ENCODE data around the gene AHRR.
A peak's percentile ranks its signal among the peaks of the same experiment; 100 is the strongest.
"Not testable (repeated sequence)": the region's sequence is repeated elsewhere in the genome, so short reads cannot be mapped to it uniquely, and the experiment has no call there.

The AHRR gene

DNA sequence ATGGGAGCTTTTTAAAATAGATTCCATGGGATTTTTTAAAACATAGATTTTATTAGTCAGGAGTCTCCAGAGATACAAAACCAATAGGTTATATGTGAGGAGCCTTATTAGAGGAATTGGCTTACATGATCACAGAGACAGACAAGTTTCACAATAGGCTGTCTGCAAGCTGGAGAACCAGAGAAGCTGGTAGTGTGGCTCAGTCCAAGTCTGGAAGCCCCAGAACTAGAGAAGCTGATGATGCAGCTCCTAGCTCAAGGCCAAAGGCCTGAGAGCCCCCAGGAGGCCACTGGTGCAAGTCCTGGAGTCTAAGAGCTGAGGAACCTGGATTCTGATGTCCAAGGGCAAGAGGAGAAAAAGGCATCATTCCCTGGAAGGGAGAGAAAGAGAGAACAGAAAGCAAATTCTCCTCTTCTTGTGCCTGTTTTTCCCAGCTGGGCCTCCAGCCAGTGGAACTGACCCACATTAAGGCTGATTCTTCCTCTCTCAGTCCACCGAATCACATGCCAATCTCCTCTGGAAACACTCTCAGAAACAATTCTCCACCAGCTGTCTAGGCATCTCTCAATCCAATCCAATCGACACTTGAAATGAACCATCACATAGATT lies 59.3 kb downstream of the AHRR start:
- no peak for DNase-seq

DNA sequence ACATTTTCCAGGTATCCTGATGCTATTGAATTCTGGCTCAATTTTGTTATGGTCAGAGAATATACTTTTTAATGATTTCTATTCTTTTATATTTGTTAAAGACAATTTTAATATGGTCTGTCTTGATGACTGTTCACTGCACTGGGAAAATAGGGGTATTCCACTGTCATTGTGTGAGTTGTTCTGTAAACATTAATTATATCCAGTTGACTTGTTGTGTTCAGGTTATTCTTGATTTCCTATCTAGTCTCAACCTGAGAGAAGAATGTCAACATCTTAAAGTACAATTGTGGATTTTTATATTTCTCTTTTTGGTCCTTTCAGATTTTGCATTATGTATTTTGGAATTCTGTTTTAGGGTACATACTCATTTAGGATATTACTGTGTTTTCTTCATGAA lies 61.6 kb downstream of the AHRR start:
- DNase-seq: no peak

DNA sequence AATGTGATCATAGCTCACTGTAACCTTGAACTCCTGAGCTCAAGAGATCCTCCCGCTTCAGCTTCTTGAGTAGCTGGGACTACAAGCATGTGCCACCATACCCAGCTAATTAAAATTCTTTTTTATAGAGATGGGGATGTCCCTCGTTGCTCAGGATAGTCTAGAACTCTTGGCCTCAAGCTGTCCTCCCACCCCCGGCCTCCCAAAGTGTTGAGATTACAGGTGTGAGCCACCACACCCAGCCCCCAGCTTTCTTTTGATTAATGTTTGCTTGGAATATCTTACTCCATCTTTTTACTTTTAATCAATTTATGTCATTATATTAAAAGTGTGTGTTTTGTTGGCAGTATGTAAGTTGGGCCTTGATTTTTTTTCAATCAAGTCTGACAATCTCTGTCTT lies 62.1 kb downstream of the AHRR start:
- no peak for DNase-seq

DNA sequence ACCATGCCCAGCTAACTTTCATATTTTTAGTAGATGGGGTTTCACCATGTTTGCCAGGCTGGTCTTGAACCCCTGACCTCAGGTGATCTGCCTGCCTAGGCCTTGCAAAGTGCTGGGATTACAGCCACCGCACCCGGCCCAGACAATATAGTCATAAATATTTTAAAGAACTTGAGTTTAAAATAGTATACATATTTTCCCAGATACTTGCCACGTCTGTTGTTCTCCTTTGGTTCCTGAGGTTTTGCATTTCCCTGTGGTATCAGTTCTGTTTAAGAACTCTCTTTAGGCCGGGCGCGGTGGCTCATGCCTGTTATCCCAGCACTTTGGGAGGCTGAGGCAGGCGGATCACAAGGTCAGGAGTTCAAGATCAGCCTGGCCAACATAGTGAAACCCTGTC lies 63.1 kb downstream of the AHRR start:
- not testable (repeated sequence) for DNase-seq

DNA sequence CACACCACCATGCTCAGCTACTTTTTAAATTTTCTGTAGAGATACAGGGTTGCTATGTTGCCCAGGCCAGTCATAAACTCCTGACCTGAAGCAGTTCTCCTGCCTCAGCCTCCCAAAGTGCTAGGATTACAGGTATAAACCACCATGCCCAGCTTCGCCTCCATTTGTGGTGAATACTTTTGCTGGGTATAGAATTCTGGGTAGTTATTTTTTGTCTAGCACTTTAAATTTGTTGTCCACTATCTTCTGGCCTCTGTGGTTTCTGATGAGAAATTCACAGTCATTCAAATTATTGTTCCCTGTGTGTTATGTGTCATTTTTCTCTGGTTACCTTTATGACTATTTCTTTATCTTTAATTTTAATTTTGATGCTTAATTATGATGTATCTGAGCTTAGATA lies 63.8 kb downstream of the AHRR start:
- DNase-seq: no peak

DNA sequence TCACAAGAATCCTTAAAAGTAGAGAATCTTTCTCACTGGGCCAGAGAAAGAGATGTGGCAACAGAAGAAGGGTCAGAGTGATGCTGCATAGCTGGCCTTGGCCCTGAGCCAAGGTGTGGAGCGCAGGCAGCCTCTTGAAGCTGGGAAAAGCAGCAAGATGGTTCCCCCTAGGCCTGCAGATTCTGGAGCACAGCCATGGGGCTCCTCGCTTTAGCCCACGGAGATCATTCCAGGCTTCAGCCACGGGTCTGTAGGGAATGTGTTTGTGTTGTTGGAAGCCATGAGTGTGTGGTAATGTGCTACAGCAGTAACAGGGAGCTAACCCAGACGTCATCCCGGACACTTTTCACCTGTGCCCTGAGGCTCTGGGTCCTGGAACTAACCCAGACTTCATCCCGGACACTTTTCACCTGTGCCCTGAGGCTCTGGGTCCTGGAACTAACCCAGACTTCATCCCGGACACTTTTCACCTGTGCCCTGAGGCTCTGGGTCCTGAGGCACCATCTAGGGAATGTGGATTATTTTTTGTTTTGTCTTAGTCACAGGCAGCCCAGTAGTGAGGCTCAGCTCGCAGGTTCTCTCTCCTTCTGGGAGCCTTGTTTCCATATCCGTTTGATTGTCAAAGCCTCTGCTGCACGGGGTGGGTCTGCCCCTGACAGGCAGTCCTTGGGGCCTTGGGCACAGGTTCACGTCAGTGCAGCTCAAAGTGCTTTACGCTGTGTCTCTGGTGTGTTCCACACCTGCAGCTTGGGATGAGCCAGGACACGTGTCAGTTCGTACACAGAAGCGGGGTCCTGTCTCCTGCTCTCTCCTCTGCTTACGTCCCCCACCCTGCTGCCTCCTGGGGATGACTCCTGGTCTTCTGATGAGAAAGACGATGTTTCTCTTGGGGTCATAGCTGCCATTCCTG lies 65.2 kb downstream of the AHRR start:
- DNase-seq: peak; percentile 86

DNA sequence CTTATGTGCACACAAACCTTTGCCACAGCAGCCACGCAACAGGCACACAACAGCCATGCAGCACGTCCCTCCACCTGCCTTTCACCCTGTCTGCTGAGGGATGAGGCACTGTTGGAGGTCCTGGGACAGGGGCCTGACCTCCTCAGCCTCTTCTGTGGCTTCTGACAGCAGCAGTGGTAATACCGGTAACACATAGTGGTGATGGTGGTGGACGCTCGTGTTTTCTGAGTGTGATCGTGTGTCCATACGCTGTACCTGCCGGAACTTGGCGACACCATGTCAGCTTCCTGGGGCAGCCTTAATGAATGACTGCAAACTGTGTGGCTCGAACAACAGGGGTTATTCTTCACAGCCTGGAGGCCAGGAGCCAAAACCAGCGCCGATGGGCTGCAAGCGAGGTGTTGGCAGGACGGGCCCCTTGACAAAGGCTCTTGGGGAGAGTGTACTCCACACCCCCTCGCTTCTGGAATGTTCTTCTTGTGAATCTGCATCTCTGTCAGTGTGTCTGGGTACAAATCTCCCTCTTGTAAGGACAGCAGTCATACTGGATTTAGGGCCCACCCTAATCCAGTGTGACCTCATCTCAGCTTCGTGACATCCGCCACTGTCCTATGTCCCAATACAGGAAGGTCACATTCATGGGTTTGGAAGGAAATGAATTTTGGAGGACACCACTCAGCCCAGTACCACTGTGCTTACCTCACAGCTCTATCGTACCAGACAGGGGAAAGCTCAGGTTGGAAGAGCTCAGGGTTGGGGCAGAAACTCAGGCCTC lies 66.2 kb downstream of the AHRR start:
- DNase-seq: no peak

DNA sequence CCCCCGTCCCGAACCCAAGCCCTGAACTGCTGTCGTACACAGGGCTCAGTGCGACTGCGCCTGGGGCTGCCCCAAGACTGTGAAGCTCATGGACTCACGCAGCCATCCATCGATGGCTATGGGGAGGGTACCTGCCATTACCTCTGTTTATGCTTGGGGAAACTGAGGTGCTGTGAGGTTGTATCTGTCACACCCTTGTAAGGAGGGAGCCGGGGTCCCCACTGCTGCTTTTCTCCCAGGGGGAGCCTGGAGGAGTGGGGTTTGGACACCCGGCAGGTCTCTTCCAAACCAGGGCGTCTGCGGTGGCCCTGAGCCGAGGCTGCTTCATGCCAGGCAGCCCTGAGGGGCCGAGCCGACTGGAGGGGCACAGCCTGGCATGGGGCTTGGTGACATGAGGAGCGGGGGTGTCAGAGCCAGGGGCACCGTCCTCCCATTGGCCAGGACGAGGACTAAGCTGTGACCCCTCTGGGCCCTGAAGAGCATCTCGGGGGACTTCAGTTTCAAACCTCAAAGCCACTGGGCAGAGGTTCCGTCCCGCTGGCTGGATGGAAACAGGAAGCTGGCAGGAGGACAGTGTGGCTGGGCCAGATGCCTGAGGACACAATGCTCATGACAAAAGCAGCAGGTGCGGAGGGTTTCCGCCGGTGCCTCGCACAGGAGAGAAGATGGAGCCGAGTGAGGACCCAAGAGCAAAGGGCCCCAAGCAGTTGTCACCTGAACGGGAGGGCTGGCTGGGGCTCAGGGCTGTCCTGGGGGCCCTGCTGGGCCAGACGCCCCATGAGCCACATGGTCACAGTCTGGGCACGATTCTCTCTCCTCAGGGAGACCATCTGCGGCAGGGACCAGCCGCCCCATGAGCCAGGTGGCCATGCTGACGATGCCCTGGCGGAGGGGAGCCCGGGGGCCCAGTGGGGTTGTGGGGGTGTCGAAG lies 67.0 kb downstream of the AHRR start:
- DNase-seq: no peak

DNA sequence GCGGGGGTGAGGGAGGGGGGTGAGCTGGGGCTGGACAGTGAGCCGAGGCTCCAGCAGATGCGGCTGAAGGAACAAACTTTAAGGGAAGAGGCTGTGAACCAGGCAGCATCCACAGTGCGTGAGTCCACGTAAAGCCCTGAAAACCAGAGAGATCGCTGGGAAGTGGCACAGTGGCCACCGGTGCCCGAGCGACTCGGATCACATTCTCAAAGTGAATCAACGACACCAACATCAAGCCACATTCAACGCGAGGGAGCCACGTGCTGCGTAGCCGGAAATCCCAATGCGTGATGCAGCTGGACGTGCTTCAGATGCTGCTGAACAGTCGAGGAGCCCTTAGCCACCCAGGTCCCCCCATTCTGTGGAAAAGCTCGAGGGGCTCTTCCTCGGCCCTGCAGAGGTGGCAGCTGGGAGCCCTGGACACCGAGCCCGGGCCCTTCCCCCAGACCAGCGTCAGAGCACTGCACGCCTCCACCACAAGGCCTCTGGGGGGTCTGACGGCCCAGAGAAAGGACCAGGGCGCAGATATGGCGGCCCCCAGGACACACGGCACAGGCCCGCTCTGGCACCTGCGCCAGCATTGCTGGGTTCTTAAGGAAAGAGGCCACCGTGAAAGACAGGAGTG lies 67.8 kb downstream of the AHRR start:
- DNase-seq: no peak

DNA sequence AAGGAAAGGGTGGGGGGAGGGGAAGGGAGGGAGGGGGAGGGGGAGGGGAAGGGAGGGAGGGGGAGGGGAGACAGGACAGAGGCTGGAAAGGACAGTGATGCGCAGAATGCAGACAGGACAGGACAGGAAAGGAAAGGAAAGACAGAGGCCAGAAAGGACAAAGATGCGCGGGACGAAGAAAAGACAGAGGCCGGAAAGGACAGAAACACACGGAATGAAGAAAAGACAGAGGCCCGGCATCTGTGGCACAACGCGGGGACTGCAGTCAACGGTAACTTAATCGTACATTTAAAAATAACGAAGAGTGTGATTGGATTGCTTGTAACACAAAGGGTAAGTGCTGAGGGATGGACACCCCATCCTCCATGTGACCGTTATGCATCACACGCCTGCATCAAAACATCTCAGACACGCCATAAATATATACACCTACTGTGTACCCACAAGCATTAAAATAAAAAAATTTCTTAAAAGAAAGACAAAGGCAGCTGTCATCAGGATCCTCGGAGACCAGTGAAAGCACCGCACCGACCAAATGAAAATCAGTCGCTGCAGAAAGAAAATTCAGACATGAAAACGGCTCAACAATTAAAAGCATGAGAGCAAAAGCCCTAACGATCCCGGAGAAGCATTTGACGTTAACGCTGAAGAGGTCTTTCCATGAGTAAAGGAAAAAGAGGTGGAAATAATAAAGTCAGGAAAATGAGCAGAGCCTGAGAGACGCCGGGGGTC lies 68.5 kb downstream of the AHRR start:
- no peak for DNase-seq

DNA sequence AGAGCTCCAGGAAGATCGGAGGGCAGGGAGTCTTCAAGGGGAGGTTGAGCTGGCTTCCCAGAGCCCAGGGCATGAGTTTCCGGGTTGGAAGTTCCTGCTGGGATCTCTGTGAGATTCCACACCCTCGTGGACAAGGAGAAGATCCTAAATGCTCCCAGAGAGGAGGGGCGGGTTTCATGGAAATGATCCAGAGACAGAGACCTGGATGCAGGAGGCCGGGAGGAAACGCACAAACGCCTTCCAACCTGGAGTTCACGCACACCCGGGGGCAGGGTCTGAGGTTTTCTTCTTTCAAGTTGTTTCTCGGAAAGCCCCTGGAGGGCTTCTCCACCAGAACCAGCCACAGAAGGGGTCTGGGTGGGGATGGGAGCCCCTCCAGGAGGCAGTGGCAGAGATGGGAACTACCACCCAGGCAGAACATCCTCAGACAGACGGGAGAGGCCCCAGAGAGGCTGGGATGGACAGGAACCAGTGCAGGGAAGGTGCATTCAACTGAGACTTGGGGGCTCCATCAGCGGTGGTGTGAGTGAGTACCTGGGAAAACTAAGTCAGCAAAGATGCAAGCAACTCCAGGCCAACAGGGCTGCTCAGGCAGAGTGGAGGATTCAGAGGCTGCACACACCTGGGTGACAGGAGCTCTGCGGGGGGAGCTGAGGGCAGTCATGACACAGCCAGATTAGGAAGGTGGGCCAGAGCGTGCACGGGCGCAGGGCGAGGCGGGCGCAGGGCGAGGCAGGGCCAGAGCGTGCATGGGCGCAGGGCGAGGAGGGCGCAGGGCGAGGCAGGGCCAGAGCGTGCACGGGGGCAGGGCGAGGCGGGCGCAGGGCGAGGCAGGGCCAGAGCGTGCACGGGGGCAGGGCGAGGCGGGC lies 69.3 kb downstream of the AHRR start:
- DNase-seq: peak; percentile 73

DNA sequence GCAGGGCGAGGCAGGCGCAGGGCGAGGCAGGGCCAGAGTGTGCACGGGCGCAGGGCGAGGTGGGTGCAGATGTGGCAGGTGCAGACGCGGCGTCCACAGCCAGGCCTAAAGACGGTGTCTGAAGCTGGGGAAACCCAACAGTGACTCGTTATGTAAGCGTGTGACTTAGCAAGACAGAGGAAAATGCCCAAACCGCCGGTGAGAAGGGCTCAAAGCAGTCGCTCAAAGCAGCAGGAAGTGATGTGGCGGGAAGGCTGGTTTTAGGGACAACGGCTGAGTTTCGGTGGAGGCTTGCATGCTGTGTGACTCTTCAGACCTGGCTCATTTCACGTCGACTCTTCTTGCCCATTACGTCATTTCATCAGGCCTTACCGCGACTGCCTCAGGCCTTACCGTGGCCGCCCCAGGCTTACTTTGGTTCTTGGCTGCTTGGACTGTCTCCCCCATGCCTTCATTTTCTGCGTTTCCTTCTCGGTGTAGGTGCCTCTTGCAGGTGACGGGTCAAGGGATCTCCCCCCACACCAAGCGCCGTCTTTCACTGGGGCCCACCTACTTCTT lies 71.0 kb downstream of the AHRR start:
- no peak for DNase-seq

DNA sequence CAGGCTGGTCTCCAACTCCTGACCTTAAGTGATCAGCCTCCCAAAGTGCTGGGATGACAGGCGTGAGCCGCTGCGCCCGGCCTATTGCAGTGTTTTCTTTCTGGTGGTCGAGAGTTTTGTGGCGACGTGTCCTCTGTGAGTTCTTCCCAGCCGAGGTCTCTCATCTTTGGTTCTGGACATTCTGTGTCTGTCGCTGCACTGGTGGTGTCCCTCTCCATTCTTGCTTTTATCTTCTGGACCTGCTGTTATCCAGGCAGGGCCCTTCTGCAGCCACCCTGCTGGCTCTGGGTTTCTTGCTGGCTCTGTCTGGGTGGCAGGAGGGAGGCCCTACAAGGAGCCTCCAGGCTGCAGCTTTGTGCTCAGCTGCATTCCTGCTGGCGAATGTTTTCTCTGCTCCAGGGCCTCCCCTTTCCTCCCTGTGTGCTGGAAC lies 72.3 kb downstream of the AHRR start:
- DNase-seq: no peak

DNA sequence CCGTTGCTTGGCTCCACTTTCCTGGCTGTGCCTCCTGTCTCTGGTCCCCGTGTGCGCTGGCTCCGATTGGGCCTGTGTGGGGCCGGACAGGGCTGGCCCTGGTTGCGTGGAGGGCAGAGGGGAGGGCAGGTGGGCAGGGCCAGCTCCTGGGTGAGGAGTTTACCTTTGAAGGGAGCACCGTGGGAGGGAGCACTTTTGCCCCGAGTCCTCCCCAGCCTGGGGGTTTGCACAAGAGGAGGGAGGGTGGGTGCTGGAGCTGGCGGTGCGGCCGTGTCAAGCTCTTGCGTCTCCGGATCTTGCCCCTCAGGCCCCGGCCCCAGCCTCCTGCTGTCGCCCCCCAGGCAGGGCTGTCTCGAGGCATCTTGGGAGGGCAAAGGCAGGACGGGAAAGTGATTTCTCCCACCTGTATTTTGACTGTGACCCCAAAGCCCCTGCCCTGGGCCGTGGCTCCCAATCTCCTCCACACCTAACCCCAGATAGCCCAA lies 73.2 kb downstream of the AHRR start:
- no peak for DNase-seq

DNA sequence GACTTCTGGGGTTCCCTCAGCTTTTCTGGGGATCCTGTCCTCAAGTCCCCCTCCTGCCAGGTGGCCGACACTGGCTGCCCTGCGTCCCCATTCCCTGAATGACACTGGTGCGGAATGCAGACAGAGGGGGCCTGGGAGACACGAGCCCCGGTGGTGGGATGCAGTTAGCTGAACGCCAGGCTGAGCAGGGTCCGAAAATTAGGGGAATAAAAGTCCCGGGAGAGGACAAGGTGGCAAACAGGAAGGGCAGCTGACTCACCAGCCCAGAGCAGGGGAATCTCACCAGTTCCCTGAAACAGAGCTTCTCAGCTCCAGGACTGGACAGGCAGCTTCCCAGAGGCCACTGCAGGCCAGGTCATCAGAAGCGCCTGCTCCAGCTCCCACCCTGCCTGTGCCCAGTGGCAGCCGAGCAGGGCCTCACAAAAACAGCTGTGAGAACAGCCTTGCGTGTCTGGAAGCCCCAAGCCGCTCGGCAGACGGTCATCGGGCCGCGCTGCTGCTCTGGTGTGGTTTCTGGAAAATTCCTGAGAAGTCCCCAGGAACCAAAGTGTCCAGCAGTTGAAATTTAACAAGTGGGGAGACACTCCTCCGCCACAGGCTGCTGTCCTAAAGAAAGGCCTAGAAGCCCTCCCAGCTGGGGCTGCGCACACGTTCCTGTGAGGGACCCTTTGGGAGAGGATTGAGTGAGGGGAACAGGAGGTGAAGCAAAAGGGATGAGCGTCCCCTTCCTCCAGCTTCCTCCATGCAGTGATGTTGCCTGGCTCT lies 73.8 kb downstream of the AHRR start:
- no peak for DNase-seq

DNA sequence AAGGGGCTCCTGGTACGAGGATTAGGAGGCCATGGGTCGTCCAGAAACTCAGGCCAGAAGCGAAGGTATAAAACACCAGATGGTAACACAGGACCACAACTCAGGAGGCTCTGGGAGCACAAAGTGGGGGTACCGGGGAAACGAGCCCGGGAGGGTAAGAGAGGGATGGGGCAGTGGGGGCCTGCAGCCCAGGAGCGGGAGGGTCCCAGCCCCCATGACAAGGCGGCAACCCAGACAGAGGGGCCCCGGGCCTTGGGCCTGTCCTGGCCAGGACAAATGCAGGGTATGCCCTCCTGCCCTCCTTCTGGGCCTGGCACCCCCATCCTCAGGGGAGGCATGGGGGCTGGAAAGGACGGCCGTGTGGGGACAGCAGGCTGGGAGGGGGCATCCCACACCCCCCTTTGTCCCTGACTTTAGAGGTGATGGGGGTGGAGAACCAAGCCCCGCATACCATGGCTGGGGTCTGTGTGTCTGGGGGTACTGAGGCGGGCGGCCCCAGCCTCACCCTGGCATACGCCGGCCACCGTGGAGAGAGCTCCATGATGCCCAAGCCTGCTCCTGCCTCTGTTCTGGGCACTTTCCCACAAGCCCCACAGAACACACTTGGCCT lies 74.5 kb downstream of the AHRR start:
- no peak for DNase-seq

DNA sequence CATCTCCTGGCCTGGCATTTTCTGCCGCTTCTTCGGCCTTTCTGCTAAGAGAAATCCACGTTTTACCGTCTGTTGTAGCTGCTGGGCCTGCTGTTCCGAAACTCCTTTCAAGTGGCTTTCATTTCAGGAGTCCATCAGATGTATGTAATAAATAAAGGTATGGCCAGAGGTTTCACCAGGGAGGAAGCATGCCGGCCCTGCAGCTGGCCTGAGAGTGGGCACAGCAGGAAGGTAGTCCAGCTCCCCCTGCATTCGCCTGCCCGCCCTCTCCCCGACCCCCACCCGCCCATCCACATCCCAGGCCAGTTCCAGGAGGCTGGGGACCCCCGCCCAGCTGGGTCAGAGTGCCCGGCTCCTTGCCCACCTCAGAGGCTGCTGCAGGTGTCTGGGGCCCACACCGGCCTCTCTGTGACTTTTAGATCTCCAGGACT lies 75.0 kb downstream of the AHRR start:
- DNase-seq: no peak

DNA sequence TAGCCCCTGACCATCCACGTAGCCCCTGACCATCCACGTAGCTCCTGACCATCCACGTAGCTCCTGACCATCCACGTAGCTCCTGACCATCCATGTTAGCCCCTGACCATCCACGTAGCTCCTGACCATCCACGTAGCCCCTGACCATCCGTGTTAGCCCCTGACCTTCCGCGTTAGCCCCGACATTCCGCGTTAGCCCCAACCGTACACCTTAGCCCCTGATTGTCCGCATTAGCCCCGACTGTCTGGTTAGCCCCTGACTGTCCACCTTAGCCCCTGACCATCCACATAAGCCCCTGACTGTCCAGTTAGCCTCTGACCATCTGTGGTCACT lies 76.6 kb downstream of the AHRR start:
- not testable (repeated sequence) for DNase-seq
